NCI-H1694 (cell line): ENCODE results near the gene DCUN1D3.
A peak's percentile ranks its signal among the peaks of the same experiment; 100 is the strongest.
"Not testable (repeated sequence)": the region's sequence is repeated elsewhere in the genome, so short reads cannot be mapped to it uniquely, and the experiment has no call there.

Experiments used
- DNase-seq: peaks from one replicate; lab custom pipeline; 2025; lab: John Stamatoyannopoulos, UW

Gene DCUN1D3

GRCh38 chr16:20900299-20901067 lies at the start of gene DCUN1D3, which contains the start of gene LYRM1:
TSS of gene DCUN1D3 (minus strand) at chr16:20900358. CDS start at chr16:20862538, 37,820 bp downstream.
TSS of gene LYRM1 (plus strand) at chr16:20900771. CDS start at chr16:20915556, 14,785 bp downstream.
- DNase-seq, result peak; percentile 90

GRCh38 chr16:20949660-20950059 lies 49.5 kb upstream of the DCUN1D3 start:
- no peak for DNase-seq

- DNase-seq, result no peak
Observed at GRCh38 chr16:20948444-20948843, 48.3 kb upstream of the DCUN1D3 start.

GRCh38 chr16:20946015-20946629 lies 46.0 kb upstream of the DCUN1D3 start:
- DNase-seq, result no peak

- DNase-seq, result not testable (repeated sequence)
Observed at GRCh38 chr16:20945575-20945875, 45.4 kb upstream of the DCUN1D3 start.

- DNase-seq, result no peak
Observed at GRCh38 chr16:20944861-20945574, 44.9 kb upstream of the DCUN1D3 start.

- no peak for DNase-seq
Observed at GRCh38 chr16:20942256-20942655, 42.1 kb upstream of the DCUN1D3 start.

- no peak for DNase-seq
Observed at GRCh38 chr16:20941636-20941926, 41.4 kb upstream of the DCUN1D3 start.

- DNase-seq, result no peak
Observed at GRCh38 chr16:20940871-20941635, 40.9 kb upstream of the DCUN1D3 start.

GRCh38 chr16:20939611-20940010 lies 39.5 kb upstream of the DCUN1D3 start:
- no peak for DNase-seq

- no peak for DNase-seq
Observed at GRCh38 chr16:20938426-20938825, 38.3 kb upstream of the DCUN1D3 start.

GRCh38 chr16:20937736-20938135 lies 37.6 kb upstream of the DCUN1D3 start:
- no peak for DNase-seq

- DNase-seq, result no peak
Observed at GRCh38 chr16:20933589-20933988, 33.4 kb upstream of the DCUN1D3 start.

GRCh38 chr16:20931066-20931600 lies 31.0 kb upstream of the DCUN1D3 start:
- DNase-seq, result no peak

- no peak for DNase-seq
Observed at GRCh38 chr16:20930365-20930690, 30.2 kb upstream of the DCUN1D3 start.

GRCh38 chr16:20929676-20930364 lies 29.7 kb upstream of the DCUN1D3 start:
- DNase-seq, result not testable (repeated sequence)

GRCh38 chr16:20928774-20929411 lies 28.7 kb upstream of the DCUN1D3 start:
- DNase-seq, result no peak

- no peak for DNase-seq
Observed at GRCh38 chr16:20925751-20926150, 25.6 kb upstream of the DCUN1D3 start.

- no peak for DNase-seq
Observed at GRCh38 chr16:20923876-20924275, 23.7 kb upstream of the DCUN1D3 start.

- DNase-seq, result no peak
Observed at GRCh38 chr16:20920799-20921198, 20.6 kb upstream of the DCUN1D3 start.

- DNase-seq, result no peak
Observed at GRCh38 chr16:20920091-20920490, 19.9 kb upstream of the DCUN1D3 start.
